ENCODE data around the gene DZIP1L.

DNA sequence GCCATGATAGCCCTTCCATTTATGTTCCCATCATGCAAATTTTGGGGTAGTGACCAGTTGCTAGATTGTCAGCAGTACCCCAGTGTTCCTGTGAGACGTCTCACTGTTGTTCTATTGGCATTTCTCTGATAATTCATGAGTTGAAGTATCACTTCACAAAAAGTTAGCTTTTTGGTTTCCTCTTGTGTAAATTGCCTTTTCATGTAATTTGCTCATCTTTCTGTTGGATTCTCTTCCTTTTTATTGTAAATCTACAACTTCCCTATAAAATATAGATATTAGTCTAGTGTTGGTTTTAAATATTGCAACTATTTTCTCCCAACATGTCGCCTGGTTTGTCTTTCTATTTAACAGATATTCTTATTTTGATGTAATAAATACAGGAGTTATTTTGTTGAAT, 24.3 kb upstream of the DZIP1L start:
- TF ChIP-seq CTCF (IDR thresholded peaks at IDR 0.05; ENCODE audit: insufficient read depth, low read length, poor library complexity, severe bottlenecking) (no peak), EZH2phosphoT487 (conservative IDR thresholded peaks at IDR 0.05; ENCODE audit: low read length) (no peak)

Data from SU-DHL-6 (cell line).